PC-3 (cell line): ENCODE measurements around the gene UBR4. TPM values are rescaled to one million over a fixed set of nuclear protein-coding genes. Genes with fewer than 3 reads are reported as not detected.

Experiments
- ATAC-seq: fragments of 200-7000 bp; cut with Tn5 transposase; 2 replicates; pipeline ENCODE4 v1.9.1; 2020; ENCODE audit warnings: mild to moderate bottlenecking, moderate library complexity
- BruUV-seq: library from RNA; stranded (reverse); fragments of 400-500 nt; replicated peaks from 2 replicates; lab custom pipeline; 2021; lab: Mats Ljungman, UMichigan
- CTCF ChIA-PET: fragments of 300-600 bp; sonication (Branson Sonifier 250); formaldehyde crosslinking; loops from one replicate; lab custom pipeline; 2022; ENCODE audit warnings: antibody characterized with exemption; lab: Charles Lee
- POLR2A ChIA-PET: fragments of 300-600 bp; sonication (Branson Sonifier 250); formaldehyde crosslinking; loops from one replicate; lab custom pipeline; 2022; ENCODE audit warnings: antibody characterized with exemption; ENCODE audit not compliant: unreplicated experiment; lab: Charles Lee
- DNase-seq: peaks from one replicate; pipeline ENCODE4 v3.0.0-alpha.2; 2015
- H2AFZ ChIP-seq: fragments of 300-600 bp; sonication (generic); 2 replicates; pipeline ENCODE4 v1.6.0; 2016; ENCODE audit warnings: antibody characterized with exemption, low read length
- H3F3A ChIP-seq: fragments of 300-600 bp; sonication (generic); one replicate; pipeline ENCODE4 v1.6.0; 2017; ENCODE audit warnings: antibody characterized with exemption, low read length, control low read depth, mild to moderate bottlenecking; ENCODE audit not compliant: unreplicated experiment
- H3K27ac ChIP-seq: fragments of 300-600 bp; sonication (generic); 2 replicates; pipeline ENCODE4 v1.5.1; 2016; ENCODE audit warnings: mild to moderate bottlenecking, low read length
- H3K27me3 ChIP-seq: fragments of 300-600 bp; sonication (generic); 2 replicates; pipeline ENCODE4 v1.6.1; 2016; ENCODE audit warnings: low read length, mixed read lengths
- H3K36me3 ChIP-seq: fragments of 300-600 bp; sonication (generic); 2 replicates; pipeline ENCODE4 v1.6.1; 2016; ENCODE audit warnings: low read depth, mixed run types, low read length, mixed read lengths
- H3K4me1 ChIP-seq: fragments of 300-600 bp; sonication (generic); 2 replicates; pipeline ENCODE4 v1.5.1; 2016; ENCODE audit warnings: low read length; ENCODE audit not compliant: insufficient read depth
- H3K4me2 ChIP-seq: fragments of 300-600 bp; sonication (generic); 2 replicates; pipeline ENCODE4 v1.6.0; 2016; ENCODE audit warnings: low read length
- H3K4me3 ChIP-seq: fragments of 300-600 bp; sonication (generic); 2 replicates; pipeline ENCODE4 v1.5.1; 2016; ENCODE audit warnings: mild to moderate bottlenecking, low read length, mixed read lengths
- H3K79me2 ChIP-seq: fragments of 300-600 bp; sonication (generic); 2 replicates; pipeline ENCODE4 v1.6.1; 2017; ENCODE audit warnings: low read length, mixed read lengths
- H3K9ac ChIP-seq: fragments of 300-600 bp; sonication (generic); 2 replicates; pipeline ENCODE4 v1.6.0; 2016; ENCODE audit warnings: mild to moderate bottlenecking, low read length
- H3K9me2 ChIP-seq: fragments of 300-600 bp; sonication (generic); replicated peaks from 2 replicates; pipeline ENCODE4 v1.6.1; 2016; ENCODE audit warnings: mixed run types, low read length, mixed read lengths
- H3K9me3 ChIP-seq: fragments of 300-600 bp; sonication (generic); 2 replicates; pipeline ENCODE4 v1.6.1; 2016; ENCODE audit warnings: low read length, mixed read lengths
- H4K20me1 ChIP-seq: fragments of 300-600 bp; sonication (generic); 2 replicates; pipeline ENCODE4 v1.6.1; 2016; ENCODE audit warnings: low read length, mixed read lengths
- EZH2 ChIP-seq: fragments of 300-600 bp; sonication (generic); IDR thresholded peaks from one replicate; pipeline ENCODE4 v1.6.1; 2017; ENCODE audit warnings: antibody characterized with exemption, mild to moderate bottlenecking, low read length; ENCODE audit not compliant: unreplicated experiment
- EZH2phosphoT487 ChIP-seq: fragments of 300-600 bp; sonication (generic); IDR thresholded peaks from 2 replicates; pipeline ENCODE4 v1.6.1; 2018; ENCODE audit warnings: mild to moderate bottlenecking, antibody characterized with exemption, low read length, borderline replicate concordance
- intact Hi-C: fragments of 100-400 bp; cut with micrococcal nuclease; formaldehyde crosslinking; loops from 2 replicates; pipeline ENCODE4 v1.9.0; 2023
- total RNA-seq: library from RNA; depleted of rRNA; stranded (reverse); fragments of >200 nt; gene quantifications from 2 replicates; pipeline ENCODE4 v1.2.3, GENCODE V29; 2014
- TF ChIP-seq, protein P1 (sequence below): fragments of 300-600 bp; sonication (generic); conservative IDR thresholded peaks from 2 replicates; pipeline ENCODE4 v1.5.1; 2017; ENCODE audit warnings: antibody characterized with exemption, low read depth, mild to moderate bottlenecking, low read length

UBR4 gene
- total RNA-seq, 1 experiment from 2014 or later = 141 TPM

DNA sequence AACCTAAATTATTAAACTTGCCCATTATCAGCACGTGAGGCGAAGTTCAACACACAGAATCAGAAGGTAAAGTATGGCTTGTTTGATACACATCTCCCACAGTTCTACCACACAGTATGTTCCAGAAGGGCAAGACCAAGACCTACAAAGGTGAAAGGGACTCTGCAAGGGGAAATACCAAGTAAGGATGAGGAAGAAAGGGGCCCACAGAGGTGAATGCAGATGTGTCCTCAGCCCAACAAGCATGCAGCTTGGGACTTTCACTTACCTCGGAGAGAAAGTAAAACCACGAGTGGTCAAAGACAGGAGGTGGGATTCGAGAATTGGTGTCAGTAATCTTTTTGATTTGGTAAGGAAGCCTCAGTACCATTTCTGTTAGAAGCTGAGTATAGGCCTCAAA lies 85.8 kb downstream of the UBR4 start:
- no TSS peak for BruUV-seq
- Histone ChIP-seq H3K9me2 (no peaks in the 10 kb centered on the region), H3K79me2 (no peaks in the 10 kb centered on the region), H4K20me1 (no peaks in the 10 kb centered on the region), H3K27me3 (no peaks in the 10 kb centered on the region), H3K9me3 (no peaks in the 10 kb centered on the region), H3K36me3 (peaks cover 88% of the 10 kb centered on the region), H3K9ac (no peak overlapping the region), H3K4me3 (no peak overlapping the region), H3K4me2 (no peak overlapping the region), H3F3A (no peaks in the 10 kb centered on the region), H3K4me1 (peaks cover 16% of the 10 kb centered on the region), H3K27ac (no peak overlapping the region), H2AFZ (no peak overlapping the region)
- ATAC-seq = no peak
- TF ChIP-seq EZH2 = no peak
- TF ChIP-seq, protein P1, sequence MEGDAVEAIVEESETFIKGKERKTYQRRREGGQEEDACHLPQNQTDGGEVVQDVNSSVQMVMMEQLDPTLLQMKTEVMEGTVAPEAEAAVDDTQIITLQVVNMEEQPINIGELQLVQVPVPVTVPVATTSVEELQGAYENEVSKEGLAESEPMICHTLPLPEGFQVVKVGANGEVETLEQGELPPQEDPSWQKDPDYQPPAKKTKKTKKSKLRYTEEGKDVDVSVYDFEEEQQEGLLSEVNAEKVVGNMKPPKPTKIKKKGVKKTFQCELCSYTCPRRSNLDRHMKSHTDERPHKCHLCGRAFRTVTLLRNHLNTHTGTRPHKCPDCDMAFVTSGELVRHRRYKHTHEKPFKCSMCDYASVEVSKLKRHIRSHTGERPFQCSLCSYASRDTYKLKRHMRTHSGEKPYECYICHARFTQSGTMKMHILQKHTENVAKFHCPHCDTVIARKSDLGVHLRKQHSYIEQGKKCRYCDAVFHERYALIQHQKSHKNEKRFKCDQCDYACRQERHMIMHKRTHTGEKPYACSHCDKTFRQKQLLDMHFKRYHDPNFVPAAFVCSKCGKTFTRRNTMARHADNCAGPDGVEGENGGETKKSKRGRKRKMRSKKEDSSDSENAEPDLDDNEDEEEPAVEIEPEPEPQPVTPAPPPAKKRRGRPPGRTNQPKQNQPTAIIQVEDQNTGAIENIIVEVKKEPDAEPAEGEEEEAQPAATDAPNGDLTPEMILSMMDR = no peak
- TF ChIP-seq EZH2phosphoT487 = no peak
- CTCF ChIA-PET = no interaction called here
- intact Hi-C loops = no loop called here
- POLR2A ChIA-PET = no interaction called here
- DNase-seq = no peak

DNA sequence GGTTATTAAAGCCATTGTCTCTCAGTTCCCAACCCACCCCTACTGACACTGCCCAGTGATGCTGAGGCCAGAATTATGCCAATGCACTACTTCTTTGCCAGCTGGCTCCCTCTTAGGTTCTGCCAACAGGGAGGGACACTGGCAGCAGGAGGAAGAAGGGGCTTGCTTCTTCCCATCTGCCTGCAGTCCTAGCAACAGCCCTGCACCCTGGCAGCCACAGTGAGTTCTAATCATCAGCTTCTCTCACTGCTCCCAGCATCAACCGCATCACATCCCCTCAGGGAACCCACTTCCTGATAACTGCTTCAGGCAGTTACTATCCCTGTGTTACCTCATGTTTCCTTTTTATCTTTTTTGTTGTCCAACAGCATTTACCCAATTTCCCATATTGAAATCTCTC lies 86.2 kb downstream of the UBR4 start:
- peaks cover 89% of the 10 kb centered on the region for H3K36me3 ChIP-seq
- H3F3A ChIP-seq = no peaks in the 10 kb centered on the region
- H2AFZ ChIP-seq = no peak overlapping the region
- peaks cover 16% of the 10 kb centered on the region for H3K4me1 ChIP-seq
- H4K20me1 ChIP-seq = no peaks in the 10 kb centered on the region
- no peak overlapping the region for H3K27ac ChIP-seq
- BruUV-seq = no TSS peak
- H3K4me2 ChIP-seq = no peak overlapping the region
- no peaks in the 10 kb centered on the region for H3K27me3 ChIP-seq
- H3K4me3 ChIP-seq = no peak overlapping the region
- ChIA-PET CTCF (no interaction called here), POLR2A (no interaction called here)
- ATAC-seq (no peak), DNase-seq (no peak)
- intact Hi-C loops = no loop called here
- H3K9me2 ChIP-seq = no peaks in the 10 kb centered on the region
- no peak for TF ChIP-seq EZH2
- TF ChIP-seq, protein P1 = no peak
- no peak for TF ChIP-seq EZH2phosphoT487
- no peaks in the 10 kb centered on the region for H3K9me3 ChIP-seq
- no peaks in the 10 kb centered on the region for H3K79me2 ChIP-seq
- H3K9ac ChIP-seq = no peak overlapping the region

DNA sequence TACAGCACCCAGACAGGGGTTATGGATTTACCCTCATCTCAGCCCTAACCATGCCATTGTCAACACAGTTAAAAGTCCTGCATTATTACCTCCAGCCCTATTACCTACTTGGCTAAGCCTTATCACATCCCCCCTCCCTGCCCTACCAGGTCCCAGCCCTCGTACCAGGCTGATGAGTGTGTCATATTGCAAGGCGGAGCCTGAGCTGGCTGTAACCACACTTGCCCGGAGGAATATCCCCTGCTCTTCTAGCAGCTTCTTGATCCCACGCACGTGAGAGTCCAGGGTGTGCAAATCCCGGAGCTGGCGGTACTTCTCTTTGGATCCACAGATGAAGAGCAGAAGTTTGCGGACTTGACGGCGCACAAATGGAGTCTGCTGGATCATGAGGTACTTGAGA lies 87.4 kb downstream of the UBR4 start:
- CTCF ChIA-PET = no interaction called here
- intact Hi-C loops = no loop called here
- no peaks in the 10 kb centered on the region for H3K9me2 ChIP-seq
- H3K27me3 ChIP-seq = no peaks in the 10 kb centered on the region
- no peak overlapping the region for H3K9ac ChIP-seq
- H2AFZ ChIP-seq = no peak overlapping the region
- peaks cover 16% of the 10 kb centered on the region for H3K4me1 ChIP-seq
- H4K20me1 ChIP-seq = no peaks in the 10 kb centered on the region
- no peak for TF ChIP-seq EZH2phosphoT487
- TF ChIP-seq EZH2 = no peak
- TF ChIP-seq, protein P1 = no peak
- peak; percentile 89 for ATAC-seq
- H3F3A ChIP-seq = no peaks in the 10 kb centered on the region
- peak; percentile 68 for DNase-seq
- peaks cover 85% of the 10 kb centered on the region for H3K36me3 ChIP-seq
- H3K9me3 ChIP-seq = no peaks in the 10 kb centered on the region
- peak overlapping the region; percentile 13; the same call in 1 of the 2 replicates for H3K4me2 ChIP-seq
- BruUV-seq = no TSS peak
- no peak overlapping the region for H3K4me3 ChIP-seq
- POLR2A ChIA-PET = no interaction called here
- no peak overlapping the region for H3K27ac ChIP-seq
- H3K79me2 ChIP-seq = no peaks in the 10 kb centered on the region
